Lung (tissue), 12 donors: ENCODE data around the gene MYOT. TPM values are rescaled to one million over a fixed set of nuclear protein-coding genes. Genes with fewer than 3 reads are reported as not detected.

Experiments used
- ATAC-seq: fragments of 200-7000 bp; cut with Tn5 transposase; one replicate; pipeline ENCODE4 v1.9.1; 2020; ENCODE audit warnings: moderate number of reproducible peaks; ENCODE audit not compliant: insufficient read depth, low FRiP score
- DNase-seq, 3 donors: peaks; one replicate each; pipeline ENCODE4 v3.0.0-alpha.2; 2013 to 2017
- H3K27ac ChIP-seq, 2 donors: one replicate each; pipeline ENCODE4 v1.5.1; 2013; ENCODE audit warnings: mild to moderate bottlenecking in 2 of 2, moderate library complexity in 2 of 2, control low read depth in 1 of 2, inconsistent platforms in 1 of 2, low read depth in 1 of 2, low read length in 1 of 2
- H3K27me3 ChIP-seq, 3 donors: one replicate each; pipeline ENCODE4 v1.5.1; 2013; ENCODE audit warnings: low read length in 2 of 3; ENCODE audit not compliant: control insufficient read depth in 3 of 3, insufficient read depth in 3 of 3
- H3K36me3 ChIP-seq, 4 donors: one replicate each; pipeline ENCODE4 v1.5.1; 2013; ENCODE audit warnings: low read length in 4 of 4, mild to moderate bottlenecking in 1 of 4, moderate library complexity in 1 of 4; ENCODE audit not compliant: control insufficient read depth in 4 of 4, insufficient read depth in 4 of 4
- H3K4me1 ChIP-seq, 5 donors: one replicate each; pipeline ENCODE4 v1.5.1; 2013; ENCODE audit warnings: low read length in 5 of 5, mild to moderate bottlenecking in 2 of 5, moderate library complexity in 1 of 5; ENCODE audit not compliant: control insufficient read depth in 5 of 5, insufficient read depth in 5 of 5
- H3K4me3 ChIP-seq: one replicate; pipeline ENCODE4 v1.5.1; 2013; ENCODE audit warnings: mild to moderate bottlenecking, control low read depth, moderate library complexity
- H3K9ac ChIP-seq, 2 donors: one replicate each; pipeline ENCODE4 v1.5.1; 2013; ENCODE audit warnings: low read length in 2 of 2, control low read depth in 1 of 2; ENCODE audit not compliant: insufficient read depth in 1 of 2
- H3K9me3 ChIP-seq, 4 donors: one replicate each; pipeline ENCODE4 v1.5.1; 2013; ENCODE audit warnings: low read length in 3 of 4, mild to moderate bottlenecking in 1 of 4, moderate library complexity in 1 of 4; ENCODE audit not compliant: control insufficient read depth in 4 of 4, insufficient read depth in 3 of 4
- WGBS, 2 donors: extraction: QIAGEN DNeasy Blood & Tissue Kit; methylation state at CpG; one replicate each; pipeline ENCODE4 v1.1.7; 2013; 5-methylcytosine and 5-hydroxymethylcytosine counted together
- polyA plus RNA-seq, 2 donors: library from polyadenylated mRNA; stranded (reverse); fragments of 200-250 nt; gene quantifications; one replicate each; pipeline ENCODE4 v1.2.1, GENCODE V29; 2013
- total RNA-seq, 2 donors: library from RNA; depleted of rRNA in 1 of 2; stranded (reverse); fragments of >200 nt in 1 of 2; gene quantifications; one replicate each; pipeline ENCODE4 v1.2.1, GENCODE V29; 2014 to 2021
- TF ChIP-seq, protein P1 (sequence below): IDR thresholded peaks from 2 replicates; pipeline ENCODE4 v1.5.1; 2012; ENCODE audit warnings: mild to moderate bottlenecking; ENCODE audit errors: control extremely low read depth, extremely low read depth
- donor health status: control.
- donor health status: control.
- donor health status: Bipolar disorder and iron deficiency.
- donor health status: healthy.
- donor health status: DM: yes; HTN: yes; CAD: no.

The MYOT gene
- total and polyA plus RNA-seq, 4 donors: 0.44 to 0.61 (median 0.48) TPM; not detected in 1

- H3K4me3 ChIP-seq: no peak overlapping the region
- no peaks in the 10 kb centered on the region for H3K9me3 ChIP-seq
- H3K27ac ChIP-seq: no peak overlapping the region
- H3K9ac ChIP-seq: no peak overlapping the region
- peaks cover 0 to 7% (median 0%) of the 10 kb centered on the region in 5 donors for H3K4me1 ChIP-seq
- no peak for ATAC-seq
- 92 to 98% methylated on average over 7 of the region's 7 CpGs for WGBS, 2 donors
- H3K36me3 ChIP-seq: peaks cover 0 to 3% (median 0%) of the 10 kb centered on the region in 4 donors
- no peaks in the 10 kb centered on the region for H3K27me3 ChIP-seq
- DNase-seq: no peak
- TF ChIP-seq, protein P1, sequence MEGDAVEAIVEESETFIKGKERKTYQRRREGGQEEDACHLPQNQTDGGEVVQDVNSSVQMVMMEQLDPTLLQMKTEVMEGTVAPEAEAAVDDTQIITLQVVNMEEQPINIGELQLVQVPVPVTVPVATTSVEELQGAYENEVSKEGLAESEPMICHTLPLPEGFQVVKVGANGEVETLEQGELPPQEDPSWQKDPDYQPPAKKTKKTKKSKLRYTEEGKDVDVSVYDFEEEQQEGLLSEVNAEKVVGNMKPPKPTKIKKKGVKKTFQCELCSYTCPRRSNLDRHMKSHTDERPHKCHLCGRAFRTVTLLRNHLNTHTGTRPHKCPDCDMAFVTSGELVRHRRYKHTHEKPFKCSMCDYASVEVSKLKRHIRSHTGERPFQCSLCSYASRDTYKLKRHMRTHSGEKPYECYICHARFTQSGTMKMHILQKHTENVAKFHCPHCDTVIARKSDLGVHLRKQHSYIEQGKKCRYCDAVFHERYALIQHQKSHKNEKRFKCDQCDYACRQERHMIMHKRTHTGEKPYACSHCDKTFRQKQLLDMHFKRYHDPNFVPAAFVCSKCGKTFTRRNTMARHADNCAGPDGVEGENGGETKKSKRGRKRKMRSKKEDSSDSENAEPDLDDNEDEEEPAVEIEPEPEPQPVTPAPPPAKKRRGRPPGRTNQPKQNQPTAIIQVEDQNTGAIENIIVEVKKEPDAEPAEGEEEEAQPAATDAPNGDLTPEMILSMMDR: no peak
These were observed 3.1 kb downstream of the MYOT start for GRCh38 chr5:137870647-137871339.

DNA sequence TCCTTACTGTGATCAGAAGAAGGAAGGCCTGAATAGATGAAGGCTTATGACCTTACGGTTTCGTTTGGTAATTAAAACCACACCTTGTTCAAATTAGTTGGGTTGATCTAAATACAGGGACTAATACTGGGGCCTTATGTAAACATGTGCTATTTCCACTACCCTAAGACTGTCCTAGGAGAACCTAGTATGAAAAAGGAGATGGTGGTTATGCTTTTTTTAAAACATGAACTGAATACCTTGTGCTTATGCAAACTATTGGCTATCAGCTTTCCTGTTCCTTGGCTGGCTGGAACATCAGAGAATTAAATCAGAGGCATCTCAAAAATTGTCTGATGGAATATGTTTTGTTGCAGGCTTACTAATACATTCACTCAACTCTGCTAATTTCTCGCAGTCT is 3.9 kb downstream of the MYOT start:
- no peak overlapping the region for H3K27ac ChIP-seq
- ATAC-seq: no peak
- WGBS, 2 donors: 94 to 97% methylated on average over 3 of the region's 3 CpGs
- no peaks in the 10 kb centered on the region for H3K27me3 ChIP-seq
- TF ChIP-seq, protein P1: no peak
- no peaks in the 10 kb centered on the region for H3K9me3 ChIP-seq
- H3K9ac ChIP-seq: no peak overlapping the region
- H3K4me1 ChIP-seq: peaks cover 0 to 7% (median 0%) of the 10 kb centered on the region in 5 donors
- no peak for DNase-seq
- no peak overlapping the region for H3K4me3 ChIP-seq
- H3K36me3 ChIP-seq: peaks cover 0 to 3% (median 0%) of the 10 kb centered on the region in 4 donors

- Histone ChIP-seq H3K27me3 (no peaks in the 10 kb centered on the region), H3K4me3 (no peak overlapping the region), H3K27ac (no peak overlapping the region), H3K9ac (no peak overlapping the region), H3K4me1 (peaks cover 0 to 7% (median 0%) of the 10 kb centered on the region in 5 donors), H3K36me3 (peaks cover 0 to 3% (median 0%) of the 10 kb centered on the region in 4 donors), H3K9me3 (no peaks in the 10 kb centered on the region)
- TF ChIP-seq, protein P1: no peak
- no peak for ATAC-seq
- DNase-seq: no peak
- WGBS, 2 donors: 84 to 92% methylated on average over 3 of the region's 3 CpGs
These were observed 4.8 kb downstream of the MYOT start for GRCh38 chr5:137872466-137872865.
